ENCODE results near the gene TRIM67. TPM values are rescaled to one million over a fixed set of nuclear protein-coding genes. Genes with fewer than 3 reads are reported as not detected.

The TRIM67 gene
- total RNA-seq, 1 donor from 2014 or later: not detected

GRCh38 chr1:231181271-231181670 is 19.4 kb downstream of the TRIM67 start:
- H3K27ac ChIP-seq: no peak overlapping the region
- no peaks in the 10 kb centered on the region for H3K36me3 ChIP-seq
- intact Hi-C loops (cut with DNase I): no loop called here
- TF ChIP-seq, protein P1, sequence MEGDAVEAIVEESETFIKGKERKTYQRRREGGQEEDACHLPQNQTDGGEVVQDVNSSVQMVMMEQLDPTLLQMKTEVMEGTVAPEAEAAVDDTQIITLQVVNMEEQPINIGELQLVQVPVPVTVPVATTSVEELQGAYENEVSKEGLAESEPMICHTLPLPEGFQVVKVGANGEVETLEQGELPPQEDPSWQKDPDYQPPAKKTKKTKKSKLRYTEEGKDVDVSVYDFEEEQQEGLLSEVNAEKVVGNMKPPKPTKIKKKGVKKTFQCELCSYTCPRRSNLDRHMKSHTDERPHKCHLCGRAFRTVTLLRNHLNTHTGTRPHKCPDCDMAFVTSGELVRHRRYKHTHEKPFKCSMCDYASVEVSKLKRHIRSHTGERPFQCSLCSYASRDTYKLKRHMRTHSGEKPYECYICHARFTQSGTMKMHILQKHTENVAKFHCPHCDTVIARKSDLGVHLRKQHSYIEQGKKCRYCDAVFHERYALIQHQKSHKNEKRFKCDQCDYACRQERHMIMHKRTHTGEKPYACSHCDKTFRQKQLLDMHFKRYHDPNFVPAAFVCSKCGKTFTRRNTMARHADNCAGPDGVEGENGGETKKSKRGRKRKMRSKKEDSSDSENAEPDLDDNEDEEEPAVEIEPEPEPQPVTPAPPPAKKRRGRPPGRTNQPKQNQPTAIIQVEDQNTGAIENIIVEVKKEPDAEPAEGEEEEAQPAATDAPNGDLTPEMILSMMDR (IDR thresholded peaks at IDR 0.05): no peak
- peaks cover 6% of the 10 kb centered on the region for H3K27me3 ChIP-seq (ENCODE audit: low read depth)
- H3K4me3 ChIP-seq: no peak overlapping the region
- H3K4me1 ChIP-seq: no peaks in the 10 kb centered on the region
- H3K9me3 ChIP-seq: no peaks in the 10 kb centered on the region
- no peak for ATAC-seq
- DNase-seq: no peak

DNA sequence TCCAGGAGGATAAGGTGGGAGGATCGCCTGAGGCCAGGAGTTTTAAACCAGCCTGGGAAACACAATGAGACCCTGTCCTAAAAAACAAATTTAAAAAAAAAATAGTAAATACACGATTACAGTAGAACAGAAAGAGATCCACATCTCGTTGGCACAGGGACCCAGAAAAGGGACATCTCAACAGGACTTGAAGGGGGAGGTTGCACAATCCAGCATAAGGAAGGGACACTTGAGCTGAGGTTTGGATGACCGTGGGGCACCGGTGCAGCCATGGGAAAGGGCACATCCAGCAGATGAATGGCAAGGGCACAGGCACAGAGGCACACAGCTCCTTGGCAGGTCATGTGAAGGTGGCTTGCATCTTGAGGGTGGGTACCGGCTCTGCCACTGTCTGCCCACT is 20.5 kb downstream of the TRIM67 start:
- no peak for ATAC-seq
- peaks cover 10% of the 10 kb centered on the region for H3K27me3 ChIP-seq (ENCODE audit: low read depth)
- TF ChIP-seq, protein P1 (IDR thresholded peaks at IDR 0.05): no peak
- H3K9me3 ChIP-seq: no peaks in the 10 kb centered on the region
- H3K36me3 ChIP-seq: no peaks in the 10 kb centered on the region
- H3K4me3 ChIP-seq: no peak overlapping the region
- no peak for DNase-seq
- intact Hi-C loops (cut with DNase I): no loop called here
- H3K27ac ChIP-seq: no peak overlapping the region
- H3K4me1 ChIP-seq: no peaks in the 10 kb centered on the region

- DNase-seq: no peak
- Histone ChIP-seq H3K4me1 (no peaks in the 10 kb centered on the region), H3K36me3 (no peaks in the 10 kb centered on the region), H3K4me3 (no peak overlapping the region), H3K9me3 (no peaks in the 10 kb centered on the region), H3K27ac (no peak overlapping the region), H3K27me3 (ENCODE audit: low read depth) (peaks cover 6% of the 10 kb centered on the region)
- no peak for ATAC-seq
- TF ChIP-seq, protein P1 (IDR thresholded peaks at IDR 0.05): no peak
- intact Hi-C loops (cut with DNase I): no loop called here
These were observed 22.1 kb downstream of the TRIM67 start for GRCh38 chr1:231183639-231184590.

GRCh38 chr1:231184891-231185290 is 23.0 kb downstream of the TRIM67 start:
- DNase-seq: no peak
- no peak for ATAC-seq
- no peak overlapping the region for H3K27ac ChIP-seq
- TF ChIP-seq, protein P1 (IDR thresholded peaks at IDR 0.05): no peak
- peaks cover 6% of the 10 kb centered on the region for H3K27me3 ChIP-seq (ENCODE audit: low read depth)
- no peak overlapping the region for H3K4me3 ChIP-seq
- H3K36me3 ChIP-seq: no peaks in the 10 kb centered on the region
- H3K4me1 ChIP-seq: no peaks in the 10 kb centered on the region
- H3K9me3 ChIP-seq: no peaks in the 10 kb centered on the region
- intact Hi-C loops (cut with DNase I): no loop called here

- H3K4me1 ChIP-seq: no peaks in the 10 kb centered on the region
- TF ChIP-seq, protein P1 (IDR thresholded peaks at IDR 0.05): no peak
- no peak overlapping the region for H3K27ac ChIP-seq
- no peak for ATAC-seq
- H3K9me3 ChIP-seq: no peaks in the 10 kb centered on the region
- no peaks in the 10 kb centered on the region for H3K36me3 ChIP-seq
- H3K4me3 ChIP-seq: no peak overlapping the region
- no peak for DNase-seq
- H3K27me3 ChIP-seq (ENCODE audit: low read depth): peaks cover 6% of the 10 kb centered on the region
- intact Hi-C loops (cut with DNase I): no loop called here
These were observed 23.5 kb downstream of the TRIM67 start for GRCh38 chr1:231185391-231185790.

All from lower lobe of right lung (tissue), 2 donors.